IMR-90 (cell line): ENCODE results near the gene NAA38. TPM values are rescaled to one million over a fixed set of nuclear protein-coding genes. Genes with fewer than 3 reads are reported as not detected.

Experiments
- ATAC-seq: fragments of 200-7000 bp; cut with Tn5 transposase; 2 replicates; pipeline ENCODE4 v1.9.1; 2020; ENCODE audit warnings: low read depth, mild to moderate bottlenecking, moderate library complexity
- BruUV-seq: library from RNA; stranded (reverse); fragments of 400-500 nt; replicated peaks from 2 replicates; lab custom pipeline; 2021; lab: Mats Ljungman, UMichigan
- CTCF ChIA-PET: fragments of 300-600 bp; formaldehyde crosslinking; extraction: SDS; loops from one replicate; lab custom pipeline; 2021; ENCODE audit warnings: antibody characterized with exemption; lab: Yijun Ruan, JAX
- POLR2A ChIA-PET: fragments of 300-600 bp; sonication (Branson Sonifier 250); formaldehyde crosslinking; loops from one replicate; lab custom pipeline; 2022; ENCODE audit warnings: antibody characterized with exemption; ENCODE audit not compliant: unreplicated experiment; lab: Charles Lee
- DNase-seq: peaks from one replicate; pipeline ENCODE4 v3.0.0; 2013
- H2AFZ ChIP-seq: replicated peaks from 2 replicates; pipeline ENCODE3; 2013; ENCODE audit warnings: low read length, mild to moderate bottlenecking; ENCODE audit not compliant: poor library complexity
- H2AK5ac ChIP-seq: 2 replicates; pipeline ENCODE4 v1.6.1; 2013; ENCODE audit warnings: low read depth, low read length, inconsistent platforms
- H2AK9ac ChIP-seq: replicated peaks from 2 replicates; pipeline ENCODE3; 2013; ENCODE audit warnings: mild to moderate bottlenecking, low read depth, low read length, moderate library complexity; ENCODE audit not compliant: poor library complexity
- H2BK120ac ChIP-seq: 2 replicates; pipeline ENCODE4 v1.6.1; 2013; ENCODE audit warnings: low read depth, low read length, inconsistent platforms
- H2BK15ac ChIP-seq: 3 replicates; pipeline ENCODE4 v1.6.1; 2013; ENCODE audit warnings: low read depth, low read length, inconsistent platforms
- H2BK20ac ChIP-seq: 2 replicates; pipeline ENCODE4 v1.6.1; 2013; ENCODE audit warnings: low read depth, mild to moderate bottlenecking, inconsistent platforms, low read length, moderate library complexity
- H2BK5ac ChIP-seq: 2 replicates; pipeline ENCODE4 v1.6.1; 2013; ENCODE audit warnings: mild to moderate bottlenecking, low read depth, low read length, inconsistent platforms; ENCODE audit not compliant: poor library complexity, severe bottlenecking
- H3K14ac ChIP-seq: replicated peaks from 2 replicates; pipeline ENCODE4 v1.6.1; 2013; ENCODE audit warnings: low read depth, low read length, inconsistent platforms
- H3K18ac ChIP-seq: 2 replicates; pipeline ENCODE4 v1.6.1; 2013; ENCODE audit warnings: low read depth, low read length, control low read depth
- H3K23ac ChIP-seq: 2 replicates; pipeline ENCODE4 v1.6.1; 2013; ENCODE audit warnings: low read depth, low read length, inconsistent platforms
- H3K27ac ChIP-seq: 2 replicates; pipeline ENCODE4 v1.5.1; 2013; ENCODE audit warnings: mild to moderate bottlenecking, control low read depth, low read length; ENCODE audit not compliant: insufficient read depth
- H3K27me3 ChIP-seq: 2 replicates; pipeline ENCODE4 v1.6.1; 2013; ENCODE audit warnings: low read length; ENCODE audit not compliant: control insufficient read depth, insufficient read depth
- H3K36me3 ChIP-seq: 2 replicates; pipeline ENCODE4 v1.6.1; 2013; ENCODE audit warnings: low read length, mixed read lengths; ENCODE audit not compliant: control insufficient read depth, insufficient read depth
- H3K4ac ChIP-seq: 2 replicates; pipeline ENCODE4 v1.6.1; 2013; ENCODE audit warnings: low read depth, low read length, inconsistent platforms
- H3K4me1 ChIP-seq: 2 replicates; pipeline ENCODE4 v1.6.1; 2013; ENCODE audit warnings: low read length, mixed read lengths; ENCODE audit not compliant: control insufficient read depth, insufficient read depth
- H3K4me2 ChIP-seq: 2 replicates; pipeline ENCODE4 v1.6.1; 2013; ENCODE audit warnings: low read depth, mild to moderate bottlenecking, control low read depth, low read length, moderate library complexity
- H3K4me3 ChIP-seq: 2 replicates; pipeline ENCODE4 v1.5.1; 2013; ENCODE audit warnings: low read depth, mild to moderate bottlenecking, control low read depth, low read length, moderate library complexity; ENCODE audit not compliant: insufficient read depth
- H3K56ac ChIP-seq: 2 replicates; pipeline ENCODE4 v1.6.1; 2013; ENCODE audit warnings: low read length, inconsistent platforms; ENCODE audit not compliant: insufficient read depth; ENCODE audit errors: extremely low read depth
- H3K79me1 ChIP-seq, 2 experiments: 2 replicates each; pipeline ENCODE4 v1.6.1; 2013; ENCODE audit warnings: low read length in 2 of 2, inconsistent platforms in 1 of 2, low read depth in 1 of 2
- H3K9ac ChIP-seq: 2 replicates; pipeline ENCODE4 v1.6.1; 2013; ENCODE audit warnings: low read depth, low read length, control low read depth
- H3K9me1 ChIP-seq: 2 replicates; pipeline ENCODE4 v1.6.1; 2013; ENCODE audit warnings: low read length, inconsistent platforms; ENCODE audit not compliant: insufficient read depth
- H3K9me3 ChIP-seq: 2 replicates; pipeline ENCODE4 v1.6.1; 2013; ENCODE audit warnings: low read length; ENCODE audit not compliant: control insufficient read depth, insufficient read depth
- H4K20me1 ChIP-seq: 2 replicates; pipeline ENCODE4 v1.6.1; 2013; ENCODE audit warnings: low read length, inconsistent platforms; ENCODE audit not compliant: insufficient read depth
- H4K5ac ChIP-seq: 2 replicates; pipeline ENCODE4 v1.6.1; 2013; ENCODE audit warnings: mild to moderate bottlenecking, low read depth, low read length, control low read depth
- H4K8ac ChIP-seq, 2 experiments: 2 replicates each; pipeline ENCODE4 v1.6.1; 2013; ENCODE audit warnings: low read depth in 2 of 2, low read length in 2 of 2, control low read depth in 1 of 2, inconsistent platforms in 1 of 2
- H4K91ac ChIP-seq: 2 replicates; pipeline ENCODE4 v1.6.1; 2013; ENCODE audit warnings: low read depth, low read length, inconsistent platforms; ENCODE audit not compliant: insufficient read depth
- BHLHE40 ChIP-seq: fragments of 150-350 bp; IDR thresholded peaks from 2 replicates; pipeline ENCODE4 v1.6.1; 2016; ENCODE audit warnings: mild to moderate bottlenecking, low read depth, low read length
- CEBPB ChIP-seq: IDR thresholded peaks from 2 replicates; pipeline ENCODE4 v1.6.1; 2012; ENCODE audit warnings: low read depth, low read length, improper control_type of control experiment
- FOS ChIP-seq: fragments of 150-350 bp; IDR thresholded peaks from 2 replicates; pipeline ENCODE4 v1.6.1; 2016; ENCODE audit warnings: low read depth, low read length
- MAFK ChIP-seq: IDR thresholded peaks from 2 replicates; pipeline ENCODE4 v1.6.1; 2012; ENCODE audit warnings: low read depth, low read length, improper control_type of control experiment
- MAZ ChIP-seq: IDR thresholded peaks from 2 replicates; pipeline ENCODE4 v1.6.1; 2012; ENCODE audit warnings: low read depth, mild to moderate bottlenecking, low read length, improper control_type of control experiment, moderate library complexity, borderline replicate concordance
- MXI1 ChIP-seq: IDR thresholded peaks from 2 replicates; pipeline ENCODE4 v1.6.1; 2012; ENCODE audit warnings: low read depth, mild to moderate bottlenecking, low read length, moderate library complexity, borderline replicate concordance
- RAD21 ChIP-seq: IDR thresholded peaks from 2 replicates; pipeline ENCODE4 v1.6.1; 2012; ENCODE audit warnings: low read length, improper control_type of control experiment
- RCOR1 ChIP-seq: IDR thresholded peaks from 2 replicates; pipeline ENCODE4 v1.6.1; 2012; ENCODE audit warnings: mild to moderate bottlenecking, low read length, improper control_type of control experiment; ENCODE audit not compliant: insufficient replicate concordance
- SMC3 ChIP-seq: fragments of 150-350 bp; IDR thresholded peaks from 2 replicates; pipeline ENCODE4 v1.6.1; 2016; ENCODE audit warnings: low read depth, mild to moderate bottlenecking, antibody characterized with exemption, low read length, moderate library complexity
- WGBS, 2 experiments: methylation state at CpG; one replicate each; pipeline versions ENCODE4 v1.1.5 to v1.1.7; 2013; ENCODE audit warnings: missing lambda C conversion rate in 2 of 2; ENCODE audit not compliant: insufficient read length in 1 of 2; ENCODE audit errors: extremely low coverage in 2 of 2; 5-methylcytosine and 5-hydroxymethylcytosine counted together
- dilution Hi-C: fragments of 300-500 bp; cut with HindIII; formaldehyde crosslinking; loops from one replicate; pipeline ENCODE4 v1.14.3; 2018; ENCODE audit warnings: low sequenced_read_pairs; ENCODE audit not compliant: unreplicated experiment
- in situ Hi-C: fragments of 300-500 bp; cut with MboI; formaldehyde crosslinking; loops from 3 replicates; pipeline ENCODE4 v1.14.3; 2019; ENCODE audit warnings: low sequenced_read_pairs, inconsistent platforms, mixed read lengths
- intact Hi-C: fragments of 100-400 bp; cut with micrococcal nuclease; formaldehyde crosslinking; loops from 2 replicates; pipeline ENCODE4 v1.10.0; 2022
- polyA plus RNA-seq, 3 experiments: library from polyadenylated mRNA; depleted of rRNA; stranded (reverse); fragments of >200 nt; gene quantifications; 2 replicates each; pipeline ENCODE4 v1.2.3, GENCODE V29; 2012; ENCODE audit warnings: low replicate concordance in 1 of 3
- total RNA-seq: library from RNA; depleted of rRNA; stranded (reverse); fragments of >200 nt; gene quantifications from 2 replicates; pipeline ENCODE4 v1.2.3, GENCODE V29; 2012
- TF ChIP-seq, protein P1 (sequence below): fragments of 150-350 bp; IDR thresholded peaks from 2 replicates; pipeline ENCODE4 v1.6.1; 2016; ENCODE audit warnings: low read depth, mild to moderate bottlenecking, low read length, moderate library complexity, borderline replicate concordance
- TF ChIP-seq, protein P2 (sequence below): fragments of 150-350 bp; IDR thresholded peaks from 2 replicates; pipeline ENCODE4 v1.6.1; 2017; ENCODE audit warnings: mild to moderate bottlenecking, antibody characterized with exemption, low read length, low read depth

Gene NAA38
- total and polyA plus RNA-seq, 2 of the 4 experiments (the other 2 are of a cell fraction), result 40.7 to 76.8 TPM

DNA sequence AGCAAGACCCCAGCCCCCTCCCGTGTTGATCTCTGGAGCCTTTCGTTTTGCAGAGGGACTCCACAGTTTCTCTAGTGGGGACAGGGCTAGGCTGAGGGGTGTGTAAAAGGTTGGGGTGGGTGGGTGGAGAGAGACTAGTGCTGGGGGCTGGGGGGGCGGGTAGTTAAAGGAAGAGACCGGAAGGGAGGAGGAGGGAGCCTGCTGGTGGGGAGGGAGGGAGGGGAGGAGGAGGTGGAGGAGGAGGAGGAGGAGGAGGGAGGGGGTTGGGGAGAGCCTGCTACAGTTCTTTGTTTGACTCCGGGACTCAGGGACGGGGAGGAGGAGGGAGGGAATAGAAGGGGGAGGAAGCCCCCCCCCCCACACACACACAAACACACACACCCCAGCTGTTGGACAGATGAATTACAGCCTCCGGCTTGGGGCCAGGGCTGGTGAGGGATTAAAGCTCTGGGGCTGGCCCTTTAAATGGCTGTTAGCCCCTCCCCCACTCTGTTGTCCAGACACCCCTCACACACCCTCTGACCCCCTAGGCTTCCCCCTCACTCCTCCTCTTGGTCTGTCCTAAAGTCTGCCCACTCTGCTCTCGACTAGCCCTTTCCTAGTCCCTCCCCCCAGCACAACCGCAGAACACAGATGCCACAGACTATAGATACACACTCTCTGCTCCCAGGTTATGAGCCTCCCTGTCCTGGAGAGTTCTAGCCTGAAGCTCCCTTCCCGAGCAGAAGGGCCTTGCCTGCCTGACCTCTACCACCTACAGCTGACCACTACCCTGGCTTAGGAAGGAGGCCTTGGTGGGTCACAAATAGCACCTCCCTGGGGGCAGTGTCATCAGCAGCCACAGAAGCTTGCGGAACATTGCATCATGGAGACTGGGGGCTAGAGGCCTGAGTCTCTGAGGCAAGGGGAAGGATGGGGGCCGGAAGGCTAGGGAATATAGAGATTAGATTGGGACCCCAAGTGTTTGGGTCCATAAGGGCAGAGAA is 19.0 kb downstream of the NAA38 start:
- DNase-seq (peak; percentile 78), ATAC-seq (no peak)
- CTCF ChIA-PET, result interaction anchor here (1.0 to 3.4 kb wide), 2 partner anchors 12 to 19 kb away, joined by 3 to 10 read pairs; partner anchors contain the start of gene NAA38
- peak overlapping the region; percentile 78 for H4K91ac ChIP-seq
- peak overlapping the region; percentile 85; the same call in 1 of the 2 replicates for H3K14ac ChIP-seq
- H3K23ac ChIP-seq, result peak overlapping the region; percentile 87
- dilution Hi-C loops (no loop called here), in situ Hi-C loops (no loop called here), intact Hi-C loops (loop anchor here (5.0 kb wide), 1 partner anchor 486 kb away; the partner anchor contains the start of gene KCTD11)
- peaks cover 8% of the 10 kb centered on the region; the same call in 1 of the 2 replicates for H3K36me3 ChIP-seq
- peak overlapping the region; percentile 60 for H2AK9ac ChIP-seq
- H2AFZ ChIP-seq, result no peak overlapping the region
- H3K18ac ChIP-seq, result peak overlapping the region; percentile 20; the same call in 1 of the 2 replicates
- H3K4ac ChIP-seq, result peak overlapping the region; percentile 88
- peak overlapping the region; percentile 92 for H2BK5ac ChIP-seq
- no TSS peak for BruUV-seq
- H3K4me2 ChIP-seq, result peak overlapping the region; percentile 91
- peaks cover 21% of the 10 kb centered on the region for H3K4me1 ChIP-seq
- H3K9me1 ChIP-seq, result peaks cover 9% of the 10 kb centered on the region; the same call in 1 of the 2 replicates
- H3K27me3 ChIP-seq, result no peaks in the 10 kb centered on the region
- peak overlapping the region; percentile 46; the same call in 1 of the 2 replicates for H3K56ac ChIP-seq
- peak overlapping the region; percentile 76 for H3K9ac ChIP-seq
- H3K9me3 ChIP-seq, result no peaks in the 10 kb centered on the region
- peak overlapping the region; percentile 91 for H2BK120ac ChIP-seq
- H3K79me1 ChIP-seq, result peaks cover 19 to 66% of the 10 kb centered on the region in 2 experiments
- peak overlapping the region; percentile 81 for H3K27ac ChIP-seq
- peak overlapping the region; percentile 72; the same call in 1 of the 2 replicates for H2BK20ac ChIP-seq
- H4K5ac ChIP-seq, result peak overlapping the region; percentile 5; the same call in 1 of the 2 replicates
- peak overlapping the region; percentile 40 for H3K4me3 ChIP-seq
- WGBS, 2 experiments, result 0% methylated on average over 1 of the region's 12 CpGs; no CpG with 5 or more reads in 1 of the 2 experiments
- H4K20me1 ChIP-seq, result peaks cover 54% of the 10 kb centered on the region
- POLR2A ChIA-PET, result interaction anchor here (0.6 kb wide), 2 partner anchors 34 to 74 kb away, joined by 3 to 6 read pairs; no protein-coding TSS in a partner anchor
- peak overlapping the region; percentile 17 to 65; a peak in 3 of 4 replicates for H4K8ac ChIP-seq
- peak overlapping the region; percentile 95; the same call in 1 of the 2 replicates for H2AK5ac ChIP-seq
- peak overlapping the region; percentile 15; the same call in 1 of the 3 replicates for H2BK15ac ChIP-seq
- TF ChIP-seq, protein P1, sequence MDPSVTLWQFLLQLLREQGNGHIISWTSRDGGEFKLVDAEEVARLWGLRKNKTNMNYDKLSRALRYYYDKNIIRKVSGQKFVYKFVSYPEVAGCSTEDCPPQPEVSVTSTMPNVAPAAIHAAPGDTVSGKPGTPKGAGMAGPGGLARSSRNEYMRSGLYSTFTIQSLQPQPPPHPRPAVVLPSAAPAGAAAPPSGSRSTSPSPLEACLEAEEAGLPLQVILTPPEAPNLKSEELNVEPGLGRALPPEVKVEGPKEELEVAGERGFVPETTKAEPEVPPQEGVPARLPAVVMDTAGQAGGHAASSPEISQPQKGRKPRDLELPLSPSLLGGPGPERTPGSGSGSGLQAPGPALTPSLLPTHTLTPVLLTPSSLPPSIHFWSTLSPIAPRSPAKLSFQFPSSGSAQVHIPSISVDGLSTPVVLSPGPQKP, result no peak
- TF ChIP-seq RAD21 (no peak), RCOR1 (no peak), MXI1 (no peak), MAZ (peak; percentile 66; the same call in 1 of the 2 replicates), SMC3 (no peak), BHLHE40 (no peak), MAFK (no peak), FOS (0 out of 2 replicates have a peak, but pooled peaks have one; percentile 15), CEBPB (peak; percentile 95)
- TF ChIP-seq, protein P2, sequence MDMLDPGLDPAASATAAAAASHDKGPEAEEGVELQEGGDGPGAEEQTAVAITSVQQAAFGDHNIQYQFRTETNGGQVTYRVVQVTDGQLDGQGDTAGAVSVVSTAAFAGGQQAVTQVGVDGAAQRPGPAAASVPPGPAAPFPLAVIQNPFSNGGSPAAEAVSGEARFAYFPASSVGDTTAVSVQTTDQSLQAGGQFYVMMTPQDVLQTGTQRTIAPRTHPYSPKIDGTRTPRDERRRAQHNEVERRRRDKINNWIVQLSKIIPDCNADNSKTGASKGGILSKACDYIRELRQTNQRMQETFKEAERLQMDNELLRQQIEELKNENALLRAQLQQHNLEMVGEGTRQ, result no peak
